ENCODE measurements around the gene PGAM2.
"Not testable (repeated sequence)": the region's sequence is repeated elsewhere in the genome, so short reads cannot be mapped to it uniquely, and the experiment has no call there.

Gene PGAM2

DNA sequence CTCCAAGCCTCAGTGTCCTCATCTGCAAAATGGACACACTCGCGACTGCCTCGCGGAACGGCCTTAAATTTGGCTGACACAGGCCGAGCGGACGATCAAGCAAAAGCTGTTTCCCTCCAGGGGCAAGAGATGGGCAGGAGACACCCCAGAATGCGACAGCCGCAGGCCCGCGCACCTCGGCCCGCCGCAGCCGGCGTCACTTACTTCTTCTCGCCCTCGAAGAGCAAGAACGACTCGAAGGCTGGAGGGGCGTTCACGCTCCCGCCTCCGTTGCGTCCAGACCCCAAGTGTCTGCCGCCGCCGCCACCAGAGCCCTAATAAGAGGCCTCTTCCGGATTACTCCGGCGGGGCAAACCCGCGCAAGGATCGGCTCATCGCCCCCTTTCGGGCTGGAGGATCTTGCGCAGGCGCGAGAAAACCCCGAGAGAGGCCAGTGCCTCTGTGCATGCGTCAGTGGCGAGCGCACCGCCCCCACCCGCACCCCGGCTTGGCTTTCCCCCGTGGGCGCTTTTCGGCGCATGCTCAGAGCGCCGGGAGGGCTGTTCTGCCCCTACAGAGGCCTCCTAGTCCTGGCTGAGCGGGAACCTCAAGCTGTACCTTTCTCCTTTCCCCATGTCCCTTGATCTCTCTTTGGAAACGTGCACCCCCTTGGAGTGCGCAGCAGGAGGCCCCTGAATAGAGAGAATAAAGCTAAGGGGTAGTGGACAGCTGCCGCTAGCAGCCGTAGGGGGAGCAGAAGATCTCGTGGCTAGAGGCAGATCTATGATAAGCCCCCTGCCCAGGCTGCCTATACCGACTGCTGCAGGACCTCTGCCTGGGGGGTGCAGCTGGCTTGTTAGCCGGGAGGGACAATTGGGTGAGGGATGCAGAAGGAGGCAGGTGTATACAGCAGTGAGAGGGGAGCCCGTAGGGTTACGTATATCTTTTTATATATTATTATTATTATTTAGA is 46.2 kb downstream of the PGAM2 start:
- DNase-seq: peak; percentile 98

GRCh38 chr7:44015090-44015489 is 50.3 kb downstream of the PGAM2 start:
- DNase-seq: not testable (repeated sequence)

All from midbrain (tissue), 1 donor.